Measurements from ENCODE around the gene TMEM52. TPM values are rescaled to one million over a fixed set of nuclear protein-coding genes. Genes with fewer than 3 reads are reported as not detected.

TMEM52 gene
- total and polyA plus RNA-seq, 10 donors, result 0.35 to 4.7 (median 1.7) TPM; not detected in 1

DNA sequence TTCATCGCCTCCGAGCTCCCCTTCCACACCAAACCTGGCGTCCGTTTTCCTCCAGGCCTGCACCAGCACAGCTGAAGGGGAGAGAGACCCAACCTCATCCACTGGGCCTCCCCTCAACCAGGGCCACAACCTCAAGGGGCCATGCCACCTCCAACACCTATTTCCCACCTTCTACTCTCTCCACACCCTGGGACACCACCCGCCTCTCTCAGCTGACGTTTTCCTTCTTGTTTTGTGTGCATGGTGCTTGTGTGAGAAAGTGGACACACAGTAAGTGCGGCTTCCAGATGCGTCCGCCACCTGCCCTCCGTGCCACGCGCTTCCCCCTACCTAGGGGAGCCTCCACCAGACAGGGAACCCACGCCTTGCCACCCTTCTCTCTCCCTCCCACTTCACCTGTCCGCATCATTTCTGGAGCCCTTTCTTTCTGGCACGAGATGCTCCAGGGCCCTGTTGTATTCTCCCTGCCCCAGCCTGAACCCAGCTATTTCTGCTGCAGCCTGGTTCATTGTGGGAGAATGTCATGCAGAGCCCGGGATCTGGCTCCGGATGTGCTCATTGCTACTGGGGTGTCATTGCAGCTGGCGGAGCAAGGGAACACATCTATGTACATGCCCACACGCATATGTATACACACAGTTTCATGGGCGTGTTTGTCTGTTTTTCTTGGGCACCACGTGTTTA is 26.9 kb downstream of the TMEM52 start:
- intact Hi-C loops (cut with DNase I; ENCODE audit: low total_unique reads), result loop anchor here (10.0 kb wide), 1 partner anchor 107 kb away; no protein-coding TSS in a partner anchor
- H3K9me3 ChIP-seq, result no peaks in the 10 kb centered on the region
- peak overlapping the region; percentile 72 to 99 (median 96) for H3K4me3 ChIP-seq
- TF ChIP-seq POLR2A (IDR thresholded peaks at IDR 0.05), result no peak
- TF ChIP-seq, protein P1, sequence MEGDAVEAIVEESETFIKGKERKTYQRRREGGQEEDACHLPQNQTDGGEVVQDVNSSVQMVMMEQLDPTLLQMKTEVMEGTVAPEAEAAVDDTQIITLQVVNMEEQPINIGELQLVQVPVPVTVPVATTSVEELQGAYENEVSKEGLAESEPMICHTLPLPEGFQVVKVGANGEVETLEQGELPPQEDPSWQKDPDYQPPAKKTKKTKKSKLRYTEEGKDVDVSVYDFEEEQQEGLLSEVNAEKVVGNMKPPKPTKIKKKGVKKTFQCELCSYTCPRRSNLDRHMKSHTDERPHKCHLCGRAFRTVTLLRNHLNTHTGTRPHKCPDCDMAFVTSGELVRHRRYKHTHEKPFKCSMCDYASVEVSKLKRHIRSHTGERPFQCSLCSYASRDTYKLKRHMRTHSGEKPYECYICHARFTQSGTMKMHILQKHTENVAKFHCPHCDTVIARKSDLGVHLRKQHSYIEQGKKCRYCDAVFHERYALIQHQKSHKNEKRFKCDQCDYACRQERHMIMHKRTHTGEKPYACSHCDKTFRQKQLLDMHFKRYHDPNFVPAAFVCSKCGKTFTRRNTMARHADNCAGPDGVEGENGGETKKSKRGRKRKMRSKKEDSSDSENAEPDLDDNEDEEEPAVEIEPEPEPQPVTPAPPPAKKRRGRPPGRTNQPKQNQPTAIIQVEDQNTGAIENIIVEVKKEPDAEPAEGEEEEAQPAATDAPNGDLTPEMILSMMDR (IDR thresholded peaks at IDR 0.05 in 8 of 11, conservative IDR thresholded peaks at IDR 0.05 in 3 of 11), result no peak
- TF ChIP-seq POLR2AphosphoS5 (IDR thresholded peaks at IDR 0.05), result no peak
- no peaks in the 10 kb centered on the region for H3K36me3 ChIP-seq
- H3K27me3 ChIP-seq (replicated peaks in 1 of 7), result peaks cover 0 to 7% (median 0%) of the 10 kb centered on the region in 7 donors
- 31 to 60% (median 40%) methylated on average over 21 of the region's 21 CpGs for WGBS, 5 donors
- DNase-seq, result peak; percentile 82
- H3K27ac ChIP-seq, result peak overlapping the region; percentile 90 to 99 (median 96)
- peaks cover 43 to 84% (median 67%) of the 10 kb centered on the region in 6 donors for H3K4me1 ChIP-seq

DNA sequence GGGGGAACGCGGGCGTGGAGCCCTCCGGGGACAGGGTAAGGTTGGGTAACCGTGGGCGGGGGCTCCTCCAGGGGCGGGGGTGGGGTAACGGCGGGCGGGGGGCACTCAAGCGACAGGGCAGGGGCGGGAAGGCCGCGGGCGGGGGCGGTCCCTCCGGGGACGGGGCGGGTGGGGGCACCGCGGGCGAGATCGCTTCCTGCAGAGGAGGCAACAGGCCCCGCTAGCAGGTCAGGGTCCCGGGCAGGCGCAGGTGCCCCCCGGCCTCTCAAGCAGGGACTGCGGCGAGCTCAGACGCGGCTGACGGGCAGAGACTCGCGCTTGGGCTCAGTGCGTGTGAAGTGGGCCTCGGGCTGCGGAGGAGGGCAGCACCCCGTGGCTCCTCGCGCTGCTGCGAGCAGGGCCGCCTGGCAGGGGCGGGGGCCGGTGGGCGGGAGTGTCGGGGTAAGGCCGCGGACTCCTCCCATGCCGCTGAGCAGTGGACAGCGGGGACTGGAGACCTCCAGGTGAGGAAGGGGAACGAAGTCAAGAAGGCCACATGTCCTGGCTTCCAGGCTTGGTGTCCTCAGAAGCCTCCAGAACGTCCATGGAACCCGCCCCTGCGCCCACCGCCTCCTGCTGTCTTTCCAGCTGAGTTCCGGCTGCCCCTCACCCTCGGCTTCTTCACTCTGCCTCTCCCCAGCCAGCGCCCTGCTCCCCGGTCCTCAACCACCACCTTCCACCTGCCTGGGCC is 27.6 kb downstream of the TMEM52 start:
- no peaks in the 10 kb centered on the region for H3K9me3 ChIP-seq
- H3K27me3 ChIP-seq (replicated peaks in 1 of 7), result no peaks in the 10 kb centered on the region
- peak; percentile 97 for DNase-seq
- H3K36me3 ChIP-seq, result no peaks in the 10 kb centered on the region
- peak overlapping the region; percentile 90 to 99 (median 96) for H3K27ac ChIP-seq
- TF ChIP-seq, protein P1 (IDR thresholded peaks at IDR 0.05 in 8 of 11, conservative IDR thresholded peaks at IDR 0.05 in 3 of 11), result no peak
- TF ChIP-seq POLR2AphosphoS5 (IDR thresholded peaks at IDR 0.05) (peak; percentile 64 to 88 (median 81)), POLR2A (IDR thresholded peaks at IDR 0.05) (peak in 1 of 3 donors; percentile 70)
- 0 to 2% (median 2%) methylated on average over 22 to 58 of the region's 59 CpGs for WGBS, 5 donors
- H3K4me3 ChIP-seq, result peak overlapping the region; percentile 72 to 99 (median 96)
- peaks cover 46 to 88% (median 74%) of the 10 kb centered on the region in 6 donors for H3K4me1 ChIP-seq
- intact Hi-C loops (cut with DNase I; ENCODE audit: low total_unique reads), result loop anchor here (10.0 kb wide), 1 partner anchor 107 kb away; no protein-coding TSS in a partner anchor

- Histone ChIP-seq H3K27ac (peak within 1 kb of the TSS; percentile 90 to 99 (median 96)), H3K4me1 (peaks cover 54 to 88% (median 76%) of the 10 kb centered on the region in 6 donors), H3K9me3 (no peaks in the 10 kb centered on the region), H3K4me3 (peak within 1 kb of the TSS; percentile 72 to 99 (median 96)), H3K36me3 (no peaks in the 10 kb centered on the region), H3K27me3 (replicated peaks in 1 of 7) (no peaks in the 10 kb centered on the region)
- TF ChIP-seq POLR2A (IDR thresholded peaks at IDR 0.05) (peak in 2 of 3 donors; percentile 49 to 75), POLR2AphosphoS5 (IDR thresholded peaks at IDR 0.05) (peak; percentile 85 to 90 (median 86))
- TF ChIP-seq, protein P1 (IDR thresholded peaks at IDR 0.05 in 8 of 11, conservative IDR thresholded peaks at IDR 0.05 in 3 of 11), result no peak
- intact Hi-C loops (cut with DNase I; ENCODE audit: low total_unique reads), result loop anchor here (10.0 kb wide), 1 partner anchor 106 kb away; no protein-coding TSS in a partner anchor
- 0 to 1% (median 0%) methylated on average over 22 to 137 of the region's 137 CpGs for WGBS, 5 donors
- DNase-seq, result peak; percentile 97
Measured at GRCh38 chr1:1890506-1891348, 28.4 kb downstream of the TMEM52 start, which contains the start of gene GNB1. Gene GNB1 (minus strand): TSS chr1:1891087. CDS start chr1:1825453, 65,634 bp downstream.

Measured in spleen (tissue), 11 donors.